Stomach smooth muscle (tissue), 2 donors: ENCODE results near the gene NEURL1B.

Experiments
- H3K27ac ChIP-seq: one replicate; pipeline ENCODE4 v1.7.0; 2013; ENCODE audit warnings: mild to moderate bottlenecking, low read length, inconsistent platforms
- H3K27me3 ChIP-seq, 2 donors: one replicate each; pipeline ENCODE4 v1.7.0; 2013; ENCODE audit warnings: low read length in 2 of 2; ENCODE audit not compliant: insufficient read depth in 2 of 2, control insufficient read depth in 1 of 2
- H3K36me3 ChIP-seq, 2 donors: one replicate each; pipeline ENCODE4 v1.7.0; 2013; ENCODE audit warnings: low read length in 2 of 2; ENCODE audit not compliant: control insufficient read depth in 2 of 2, insufficient read depth in 2 of 2
- H3K4me1 ChIP-seq: one replicate; pipeline ENCODE4 v1.7.0; 2013; ENCODE audit warnings: low read length; ENCODE audit not compliant: control insufficient read depth, insufficient read depth
- H3K4me3 ChIP-seq, 2 donors: one replicate each; pipeline ENCODE4 v1.7.0; 2013; ENCODE audit warnings: low read length in 2 of 2
- H3K9ac ChIP-seq, 2 donors: one replicate each; pipeline ENCODE4 v1.7.0; 2013; ENCODE audit warnings: low read length in 2 of 2, mild to moderate bottlenecking in 1 of 2
- H3K9me3 ChIP-seq, 2 donors: one replicate each; pipeline ENCODE4 v1.7.0; 2013; ENCODE audit warnings: low read length in 2 of 2; ENCODE audit not compliant: control insufficient read depth in 2 of 2
- donor health status: healthy.
- donor health status: Pancreatic carcinoma.

Gene NEURL1B

GRCh38 chr5:172689218-172689572, 48.1 kb downstream of the NEURL1B start:
- peak overlapping the region; percentile 76 for H3K27ac ChIP-seq
- no peaks in the 10 kb centered on the region for H3K27me3 ChIP-seq
- peaks cover 2 to 10% of the 10 kb centered on the region in 2 donors for H3K36me3 ChIP-seq
- no peaks in the 10 kb centered on the region for H3K9me3 ChIP-seq
- H3K4me3 ChIP-seq, result no peak overlapping the region
- peak overlapping the region; percentile 7 to 55 for H3K9ac ChIP-seq
- H3K4me1 ChIP-seq, result peaks cover 59% of the 10 kb centered on the region

GRCh38 chr5:172689801-172690200, 48.7 kb downstream of the NEURL1B start:
- Histone ChIP-seq H3K4me3 (no peak overlapping the region), H3K36me3 (peaks cover 2 to 8% of the 10 kb centered on the region in 2 donors), H3K4me1 (peaks cover 61% of the 10 kb centered on the region), H3K9ac (peak overlapping the region in 1 of 2 donors; percentile 21), H3K9me3 (no peaks in the 10 kb centered on the region), H3K27ac (peak overlapping the region; percentile 76), H3K27me3 (no peaks in the 10 kb centered on the region)

- H3K4me1 ChIP-seq, result peaks cover 66% of the 10 kb centered on the region
- peaks cover 2 to 5% of the 10 kb centered on the region in 2 donors for H3K36me3 ChIP-seq
- no peak overlapping the region for H3K4me3 ChIP-seq
- H3K27me3 ChIP-seq, result no peaks in the 10 kb centered on the region
- H3K9ac ChIP-seq, result peak overlapping the region in 1 of 2 donors; percentile 21
- peak overlapping the region; percentile 76 for H3K27ac ChIP-seq
- H3K9me3 ChIP-seq, result no peaks in the 10 kb centered on the region
Measured at GRCh38 chr5:172690258-172691075, 49.4 kb downstream of the NEURL1B start.

GRCh38 chr5:172691886-172692285, 50.8 kb downstream of the NEURL1B start:
- H3K4me3 ChIP-seq, result no peak overlapping the region
- H3K27ac ChIP-seq, result no peak overlapping the region
- H3K36me3 ChIP-seq, result peaks cover 1 to 2% of the 10 kb centered on the region in 2 donors
- no peaks in the 10 kb centered on the region for H3K27me3 ChIP-seq
- no peaks in the 10 kb centered on the region for H3K9me3 ChIP-seq
- H3K9ac ChIP-seq, result no peak overlapping the region
- H3K4me1 ChIP-seq, result peaks cover 74% of the 10 kb centered on the region

GRCh38 chr5:172692451-172692850, 51.4 kb downstream of the NEURL1B start:
- Histone ChIP-seq H3K9me3 (no peaks in the 10 kb centered on the region), H3K27me3 (no peaks in the 10 kb centered on the region), H3K27ac (peak overlapping the region; percentile 69), H3K36me3 (peaks cover 0 to 2% of the 10 kb centered on the region in 2 donors), H3K4me3 (no peak overlapping the region), H3K9ac (no peak overlapping the region), H3K4me1 (peaks cover 76% of the 10 kb centered on the region)

- no peaks in the 10 kb centered on the region for H3K9me3 ChIP-seq
- peaks cover 0 to 2% of the 10 kb centered on the region in 2 donors for H3K36me3 ChIP-seq
- H3K27me3 ChIP-seq, result no peaks in the 10 kb centered on the region
- H3K4me1 ChIP-seq, result peaks cover 73% of the 10 kb centered on the region
- H3K9ac ChIP-seq, result peak overlapping the region in 1 of 2 donors; percentile 6
- H3K27ac ChIP-seq, result peak overlapping the region; percentile 69
- H3K4me3 ChIP-seq, result no peak overlapping the region
Measured at GRCh38 chr5:172692981-172693380, 51.9 kb downstream of the NEURL1B start.

GRCh38 chr5:172694061-172694460, 53.0 kb downstream of the NEURL1B start:
- Histone ChIP-seq H3K4me1 (peaks cover 62% of the 10 kb centered on the region), H3K27ac (no peak overlapping the region), H3K9me3 (no peaks in the 10 kb centered on the region)

GRCh38 chr5:172694541-172694940, 53.5 kb downstream of the NEURL1B start:
- H3K36me3 ChIP-seq, result no peaks in the 10 kb centered on the region
- no peak overlapping the region for H3K9ac ChIP-seq
- no peak overlapping the region for H3K4me3 ChIP-seq
- H3K4me1 ChIP-seq, result peaks cover 58% of the 10 kb centered on the region
- H3K9me3 ChIP-seq, result no peaks in the 10 kb centered on the region
- peak overlapping the region; percentile 55 for H3K27ac ChIP-seq
- H3K27me3 ChIP-seq, result no peaks in the 10 kb centered on the region

More at GRCh38 chr5:172694061-172694460, 53.0 kb downstream of the NEURL1B start:
- Histone ChIP-seq H3K9ac (no peak overlapping the region), H3K4me3 (no peak overlapping the region), H3K36me3 (no peaks in the 10 kb centered on the region), H3K27me3 (no peaks in the 10 kb centered on the region)

GRCh38 chr5:172695232-172696054, 54.4 kb downstream of the NEURL1B start:
- Histone ChIP-seq H3K4me3 (no peak overlapping the region), H3K27me3 (no peaks in the 10 kb centered on the region), H3K9me3 (no peaks in the 10 kb centered on the region), H3K27ac (peak overlapping the region; percentile 55), H3K36me3 (no peaks in the 10 kb centered on the region), H3K9ac (peak overlapping the region in 1 of 2 donors; percentile 51), H3K4me1 (peaks cover 51% of the 10 kb centered on the region)

- Histone ChIP-seq H3K9ac (peak overlapping the region in 1 of 2 donors; percentile 92), H3K27me3 (no peaks in the 10 kb centered on the region), H3K36me3 (no peaks in the 10 kb centered on the region), H3K4me1 (peaks cover 49% of the 10 kb centered on the region), H3K4me3 (peak overlapping the region in 1 of 2 donors; percentile 89), H3K9me3 (no peaks in the 10 kb centered on the region), H3K27ac (peak overlapping the region; percentile 69)
Measured at GRCh38 chr5:172696171-172696849, 55.2 kb downstream of the NEURL1B start.
